GM23338 (cell line): ENCODE measurements around the gene PDS5A. TPM values are rescaled to one million over a fixed set of nuclear protein-coding genes. Genes with fewer than 3 reads are reported as not detected.
A peak's percentile ranks its signal among the peaks of the same experiment; 100 is the strongest.

Source experiments
- ATAC-seq: fragments of 200-7000 bp; cut with Tn5 transposase; 3 replicates; pipeline ENCODE4 v1.9.1; 2020
- DNase-seq: peaks from one replicate; pipeline ENCODE4 v3.0.0-alpha.2; 2015; ENCODE audit warnings: low spot score
- H2AFZ ChIP-seq: fragments of 200-600 bp; sonication (generic); 2 replicates; pipeline ENCODE4 v1.8.0; 2016; ENCODE audit warnings: antibody characterized with exemption, mild to moderate bottlenecking, moderate library complexity
- H3F3A ChIP-seq: fragments of 200-600 bp; sonication (generic); replicated peaks from 2 replicates; pipeline ENCODE4 v1.8.0; 2017; ENCODE audit warnings: antibody characterized with exemption, mixed run types, low read depth
- H3K27ac ChIP-seq: fragments of 200-600 bp; sonication (generic); 2 replicates; pipeline ENCODE4 v1.6.1; 2016; ENCODE audit warnings: low read depth
- H3K27me3 ChIP-seq: fragments of 200-600 bp; sonication (generic); 2 replicates; pipeline ENCODE4 v1.8.0; 2016; ENCODE audit warnings: mild to moderate bottlenecking, mixed run types, moderate library complexity; ENCODE audit not compliant: insufficient read depth
- H3K36me3 ChIP-seq: fragments of 200-600 bp; sonication (generic); 2 replicates; pipeline ENCODE4 v1.8.0; 2016; ENCODE audit warnings: mild to moderate bottlenecking; ENCODE audit not compliant: insufficient read depth
- H3K4me1 ChIP-seq: fragments of 200-600 bp; sonication (generic); 2 replicates; pipeline ENCODE4 v1.8.0; 2016; ENCODE audit warnings: mild to moderate bottlenecking, moderate library complexity; ENCODE audit not compliant: insufficient read depth
- H3K4me2 ChIP-seq: fragments of 200-600 bp; sonication (generic); 2 replicates; pipeline ENCODE4 v1.7.1; 2017; ENCODE audit warnings: mixed run types
- H3K4me3 ChIP-seq: fragments of 200-600 bp; sonication (generic); 2 replicates; pipeline ENCODE4 v1.6.1; 2016; ENCODE audit warnings: mixed run types
- H3K79me2 ChIP-seq: fragments of 200-600 bp; sonication (generic); replicated peaks from 2 replicates; pipeline ENCODE4 v1.8.0; 2017; ENCODE audit warnings: mild to moderate bottlenecking; ENCODE audit not compliant: insufficient read depth
- H3K9me2 ChIP-seq: fragments of 200-600 bp; sonication (generic); 2 replicates; pipeline ENCODE4 v1.8.0; 2017; ENCODE audit not compliant: insufficient read depth
- H4K20me1 ChIP-seq: fragments of 200-600 bp; sonication (generic); replicated peaks from 2 replicates; pipeline ENCODE4 v1.8.0; 2017; ENCODE audit warnings: mild to moderate bottlenecking; ENCODE audit not compliant: insufficient read depth
- H3K27ac Mint-ChIP-seq: 2 replicates; pipeline ENCODE4 v1.8.0; 2020; ENCODE audit warnings: inconsistent platforms, mild to moderate bottlenecking, moderate library complexity, mixed read lengths
- H3K27me3 Mint-ChIP-seq: 3 replicates; pipeline ENCODE4 v1.8.0; 2022; ENCODE audit warnings: low read depth, mild to moderate bottlenecking, moderate library complexity, mixed read lengths, inconsistent platforms; ENCODE audit not compliant: insufficient read depth, poor library complexity
- H3K36me3 Mint-ChIP-seq: 3 replicates; pipeline ENCODE4 v1.8.0; 2021; ENCODE audit warnings: low read depth, mild to moderate bottlenecking, inconsistent platforms, moderate library complexity, mixed read lengths
- H3K4me1 Mint-ChIP-seq: 3 replicates; pipeline ENCODE4 v1.8.0; 2020; ENCODE audit warnings: mild to moderate bottlenecking, inconsistent platforms, mixed read lengths
- H3K4me3 Mint-ChIP-seq: 3 replicates; pipeline ENCODE4 v1.8.0; 2021; ENCODE audit warnings: moderate library complexity, mild to moderate bottlenecking, inconsistent platforms, mixed read lengths
- H3K9me3 Mint-ChIP-seq: 3 replicates; pipeline ENCODE4 v1.8.0; 2020; ENCODE audit warnings: moderate library complexity, mild to moderate bottlenecking, inconsistent platforms, mixed read lengths
- CREB1 ChIP-seq: fragments of 250-450 bp; sonication (Bioruptor Pico); IDR thresholded peaks from 2 replicates; pipeline ENCODE4 v1.5.0; 2020; ENCODE audit warnings: low read depth, mild to moderate bottlenecking, moderate library complexity
- EZH2 ChIP-seq: fragments of 200-600 bp; sonication (generic); IDR thresholded peaks from one replicate; pipeline ENCODE4 v1.8.0; 2017; ENCODE audit warnings: antibody characterized with exemption, mild to moderate bottlenecking, low read depth; ENCODE audit not compliant: unreplicated experiment
- JUNB ChIP-seq: IDR thresholded peaks from one replicate; pipeline ENCODE4 v1.6.1; 2016; ENCODE audit warnings: antibody characterized with exemption; ENCODE audit not compliant: unreplicated experiment
- NANOG ChIP-seq: IDR thresholded peaks from 2 replicates; pipeline ENCODE4 v1.6.1; 2016; ENCODE audit warnings: antibody characterized with exemption, borderline replicate concordance
- POLR2AphosphoS5 ChIP-seq: IDR thresholded peaks from 2 replicates; pipeline ENCODE4 v1.6.1; 2016; ENCODE audit warnings: antibody characterized with exemption, low read depth
- REST ChIP-seq: IDR thresholded peaks from one replicate; pipeline ENCODE4 v1.6.1; 2018; ENCODE audit warnings: antibody characterized with exemption; ENCODE audit not compliant: unreplicated experiment
- ZNF114 ChIP-seq: fragments of 250-450 bp; sonication (Bioruptor Pico); IDR thresholded peaks from 2 replicates; pipeline ENCODE4 v1.5.0; 2020; ENCODE audit warnings: mild to moderate bottlenecking, moderate library complexity
- ZNF331 ChIP-seq: fragments of 250-450 bp; sonication (Bioruptor Pico); IDR thresholded peaks from 2 replicates; pipeline ENCODE4 v1.5.0; 2020; ENCODE audit warnings: low read depth, mild to moderate bottlenecking, moderate library complexity
- polyA plus RNA-seq: library from polyadenylated mRNA; unstranded; fragments of >200 nt; fragmentation: Nextera tagmentation; extraction: Ambion mirVana; gene quantifications from 2 replicates; pipeline ENCODE4 v1.2.1, GENCODE V29; 2016
- total RNA-seq: library from RNA; depleted of rRNA; stranded (reverse); fragments of >200 nt; shearing (Covaris generic); gene quantifications from 2 replicates; pipeline ENCODE4 v1.2.3, GENCODE V29; 2014
- TF ChIP-seq, protein P1 (sequence below): fragments of 250-450 bp; sonication (Bioruptor Pico); IDR thresholded peaks from 2 replicates; pipeline ENCODE4 v1.5.0; 2020; ENCODE audit warnings: mild to moderate bottlenecking, moderate library complexity
- TF ChIP-seq, protein P2 (sequence below): IDR thresholded peaks from 2 replicates; pipeline ENCODE4 v1.6.1; 2016; ENCODE audit warnings: antibody characterized with exemption

Gene PDS5A
- total and polyA plus RNA-seq, 2 experiments from 2014 or later, result 22.1 to 91.9 TPM

GRCh38 chr4:39877971-39878370 lies 99.7 kb downstream of the PDS5A start (continued):
- TF ChIP-seq, protein P1, sequence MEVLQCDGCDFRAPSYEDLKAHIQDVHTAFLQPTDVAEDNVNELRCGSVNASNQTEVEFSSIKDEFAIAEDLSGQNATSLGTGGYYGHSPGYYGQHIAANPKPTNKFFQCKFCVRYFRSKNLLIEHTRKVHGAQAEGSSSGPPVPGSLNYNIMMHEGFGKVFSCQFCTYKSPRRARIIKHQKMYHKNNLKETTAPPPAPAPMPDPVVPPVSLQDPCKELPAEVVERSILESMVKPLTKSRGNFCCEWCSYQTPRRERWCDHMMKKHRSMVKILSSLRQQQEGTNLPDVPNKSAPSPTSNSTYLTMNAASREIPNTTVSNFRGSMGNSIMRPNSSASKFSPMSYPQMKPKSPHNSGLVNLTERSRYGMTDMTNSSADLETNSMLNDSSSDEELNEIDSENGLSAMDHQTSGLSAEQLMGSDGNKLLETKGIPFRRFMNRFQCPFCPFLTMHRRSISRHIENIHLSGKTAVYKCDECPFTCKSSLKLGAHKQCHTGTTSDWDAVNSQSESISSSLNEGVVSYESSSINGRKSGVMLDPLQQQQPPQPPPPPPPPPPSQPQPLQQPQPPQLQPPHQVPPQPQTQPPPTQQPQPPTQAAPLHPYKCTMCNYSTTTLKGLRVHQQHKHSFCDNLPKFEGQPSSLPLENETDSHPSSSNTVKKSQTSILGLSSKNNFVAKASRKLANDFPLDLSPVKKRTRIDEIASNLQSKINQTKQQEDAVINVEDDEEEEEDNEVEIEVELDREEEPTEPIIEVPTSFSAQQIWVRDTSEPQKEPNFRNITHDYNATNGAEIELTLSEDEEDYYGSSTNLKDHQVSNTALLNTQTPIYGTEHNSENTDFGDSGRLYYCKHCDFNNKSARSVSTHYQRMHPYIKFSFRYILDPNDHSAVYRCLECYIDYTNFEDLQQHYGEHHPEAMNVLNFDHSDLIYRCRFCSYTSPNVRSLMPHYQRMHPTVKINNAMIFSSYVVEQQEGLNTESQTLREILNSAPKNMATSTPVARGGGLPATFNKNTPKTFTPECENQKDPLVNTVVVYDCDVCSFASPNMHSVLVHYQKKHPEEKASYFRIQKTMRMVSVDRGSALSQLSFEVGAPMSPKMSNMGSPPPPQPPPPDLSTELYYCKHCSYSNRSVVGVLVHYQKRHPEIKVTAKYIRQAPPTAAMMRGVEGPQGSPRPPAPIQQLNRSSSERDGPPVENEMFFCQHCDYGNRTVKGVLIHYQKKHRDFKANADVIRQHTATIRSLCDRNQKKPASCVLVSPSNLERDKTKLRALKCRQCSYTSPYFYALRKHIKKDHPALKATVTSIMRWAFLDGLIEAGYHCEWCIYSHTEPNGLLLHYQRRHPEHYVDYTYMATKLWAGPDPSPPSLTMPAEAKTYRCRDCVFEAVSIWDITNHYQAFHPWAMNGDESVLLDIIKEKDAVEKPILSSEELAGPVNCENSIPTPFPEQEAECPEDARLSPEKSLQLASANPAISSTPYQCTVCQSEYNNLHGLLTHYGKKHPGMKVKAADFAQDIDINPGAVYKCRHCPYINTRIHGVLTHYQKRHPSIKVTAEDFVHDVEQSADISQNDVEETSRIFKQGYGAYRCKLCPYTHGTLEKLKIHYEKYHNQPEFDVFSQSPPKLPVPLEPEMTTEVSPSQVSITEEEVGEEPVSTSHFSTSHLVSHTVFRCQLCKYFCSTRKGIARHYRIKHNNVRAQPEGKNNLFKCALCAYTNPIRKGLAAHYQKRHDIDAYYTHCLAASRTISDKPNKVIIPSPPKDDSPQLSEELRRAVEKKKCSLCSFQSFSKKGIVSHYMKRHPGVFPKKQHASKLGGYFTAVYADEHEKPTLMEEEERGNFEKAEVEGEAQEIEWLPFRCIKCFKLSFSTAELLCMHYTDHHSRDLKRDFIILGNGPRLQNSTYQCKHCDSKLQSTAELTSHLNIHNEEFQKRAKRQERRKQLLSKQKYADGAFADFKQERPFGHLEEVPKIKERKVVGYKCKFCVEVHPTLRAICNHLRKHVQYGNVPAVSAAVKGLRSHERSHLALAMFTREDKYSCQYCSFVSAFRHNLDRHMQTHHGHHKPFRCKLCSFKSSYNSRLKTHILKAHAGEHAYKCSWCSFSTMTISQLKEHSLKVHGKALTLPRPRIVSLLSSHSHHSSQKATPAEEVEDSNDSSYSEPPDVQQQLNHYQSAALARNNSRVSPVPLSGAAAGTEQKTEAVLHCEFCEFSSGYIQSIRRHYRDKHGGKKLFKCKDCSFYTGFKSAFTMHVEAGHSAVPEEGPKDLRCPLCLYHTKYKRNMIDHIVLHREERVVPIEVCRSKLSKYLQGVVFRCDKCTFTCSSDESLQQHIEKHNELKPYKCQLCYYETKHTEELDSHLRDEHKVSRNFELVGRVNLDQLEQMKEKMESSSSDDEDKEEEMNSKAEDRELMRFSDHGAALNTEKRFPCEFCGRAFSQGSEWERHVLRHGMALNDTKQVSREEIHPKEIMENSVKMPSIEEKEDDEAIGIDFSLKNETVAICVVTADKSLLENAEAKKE (CRISPR knock-in tag), result no peak
- TF ChIP-seq EZH2 (no peak), POLR2AphosphoS5 (no peak), ZNF114 (CRISPR knock-in tag) (no peak), CREB1 (CRISPR knock-in tag) (no peak)
- TF ChIP-seq, protein P2, sequence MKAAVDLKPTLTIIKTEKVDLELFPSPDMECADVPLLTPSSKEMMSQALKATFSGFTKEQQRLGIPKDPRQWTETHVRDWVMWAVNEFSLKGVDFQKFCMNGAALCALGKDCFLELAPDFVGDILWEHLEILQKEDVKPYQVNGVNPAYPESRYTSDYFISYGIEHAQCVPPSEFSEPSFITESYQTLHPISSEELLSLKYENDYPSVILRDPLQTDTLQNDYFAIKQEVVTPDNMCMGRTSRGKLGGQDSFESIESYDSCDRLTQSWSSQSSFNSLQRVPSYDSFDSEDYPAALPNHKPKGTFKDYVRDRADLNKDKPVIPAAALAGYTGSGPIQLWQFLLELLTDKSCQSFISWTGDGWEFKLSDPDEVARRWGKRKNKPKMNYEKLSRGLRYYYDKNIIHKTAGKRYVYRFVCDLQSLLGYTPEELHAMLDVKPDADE, result no peak

- Histone ChIP-seq H4K20me1 (no peaks in the 10 kb centered on the region), H3K36me3 (peaks cover 28% of the 10 kb centered on the region; the same call in 1 of the 2 replicates), H3K4me1 (no peaks in the 10 kb centered on the region), H3K4me2 (no peak overlapping the region), H3K4me3 (no peak overlapping the region), H3K27ac (peak overlapping the region; percentile 43; the same call in 1 of the 2 replicates), H3F3A (no peaks in the 10 kb centered on the region), H2AFZ (no peak overlapping the region), H3K79me2 (no peaks in the 10 kb centered on the region), H3K9me2 (no peaks in the 10 kb centered on the region), H3K27me3 (no peaks in the 10 kb centered on the region)
- Mint-ChIP-seq H3K9me3 (no peaks in the 10 kb centered on the region), H3K36me3 (peaks cover 44% of the 10 kb centered on the region), H3K27ac (peak overlapping the region; percentile 68; the same call in 1 of the 2 replicates), H3K4me3 (no peak overlapping the region), H3K4me1 (no peaks in the 10 kb centered on the region), H3K27me3 (peaks cover 2% of the 10 kb centered on the region)
- ATAC-seq (no peak), DNase-seq (no peak)
- no peak for TF ChIP-seq JUNB
- no peak for TF ChIP-seq ZNF331
- no peak for TF ChIP-seq REST
- no peak for TF ChIP-seq NANOG
- no peak for TF ChIP-seq EZH2
Measured at GRCh38 chr4:39873823-39874222, 103.9 kb downstream of the PDS5A start.
